GM12865 (cell line): ENCODE measurements around the gene BAHCC1.

ENCODE experiments used
- DNase-seq: peaks from one replicate; pipeline ENCODE4 v3.0.0; 2010; ENCODE audit warnings: low read depth
- H3K4me3 ChIP-seq: 2 replicates; pipeline ENCODE4 v1.5.1; 2011; ENCODE audit warnings: mild to moderate bottlenecking, low read depth, low read length, control low read depth
- TF ChIP-seq, protein P1 (sequence below): IDR thresholded peaks from 2 replicates; pipeline ENCODE4 v1.5.1; 2011; ENCODE audit warnings: low read length, control low read depth, low read depth, inconsistent platforms; ENCODE audit not compliant: insufficient read depth; ENCODE audit errors: missing control alignments

The BAHCC1 gene

DNA sequence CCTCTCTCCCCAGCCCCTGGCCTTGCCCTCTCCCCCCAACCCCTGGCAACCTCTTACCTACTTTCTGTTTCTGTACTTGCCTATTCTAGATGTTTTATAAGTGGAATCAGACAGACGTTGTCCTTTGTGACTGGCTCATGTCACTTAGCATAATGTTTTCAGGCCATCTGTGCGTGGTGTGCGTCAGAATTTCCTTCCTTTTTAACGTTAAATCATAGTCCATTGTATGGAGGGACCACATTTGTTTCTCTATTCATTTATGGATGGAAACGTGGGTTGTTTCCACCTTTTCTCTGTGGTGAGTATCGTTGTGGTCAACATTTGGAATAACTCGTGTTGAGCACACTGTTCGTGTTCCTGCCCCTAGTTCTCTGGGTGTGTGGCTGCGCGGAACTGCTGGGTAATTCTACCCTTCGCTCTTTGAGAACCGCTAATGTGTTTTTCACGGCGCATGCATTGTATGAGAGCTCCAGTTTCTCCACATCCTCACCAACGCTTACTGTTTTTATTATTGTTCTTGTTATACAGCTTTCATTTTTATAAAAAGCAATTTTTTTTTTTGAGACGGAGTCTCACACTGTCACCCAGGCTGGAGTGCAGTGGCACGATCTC lies 91.0 kb downstream of the BAHCC1 start:
- TF ChIP-seq, protein P1, sequence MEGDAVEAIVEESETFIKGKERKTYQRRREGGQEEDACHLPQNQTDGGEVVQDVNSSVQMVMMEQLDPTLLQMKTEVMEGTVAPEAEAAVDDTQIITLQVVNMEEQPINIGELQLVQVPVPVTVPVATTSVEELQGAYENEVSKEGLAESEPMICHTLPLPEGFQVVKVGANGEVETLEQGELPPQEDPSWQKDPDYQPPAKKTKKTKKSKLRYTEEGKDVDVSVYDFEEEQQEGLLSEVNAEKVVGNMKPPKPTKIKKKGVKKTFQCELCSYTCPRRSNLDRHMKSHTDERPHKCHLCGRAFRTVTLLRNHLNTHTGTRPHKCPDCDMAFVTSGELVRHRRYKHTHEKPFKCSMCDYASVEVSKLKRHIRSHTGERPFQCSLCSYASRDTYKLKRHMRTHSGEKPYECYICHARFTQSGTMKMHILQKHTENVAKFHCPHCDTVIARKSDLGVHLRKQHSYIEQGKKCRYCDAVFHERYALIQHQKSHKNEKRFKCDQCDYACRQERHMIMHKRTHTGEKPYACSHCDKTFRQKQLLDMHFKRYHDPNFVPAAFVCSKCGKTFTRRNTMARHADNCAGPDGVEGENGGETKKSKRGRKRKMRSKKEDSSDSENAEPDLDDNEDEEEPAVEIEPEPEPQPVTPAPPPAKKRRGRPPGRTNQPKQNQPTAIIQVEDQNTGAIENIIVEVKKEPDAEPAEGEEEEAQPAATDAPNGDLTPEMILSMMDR: no peak
- DNase-seq: no peak
- H3K4me3 ChIP-seq: no peak overlapping the region

DNA sequence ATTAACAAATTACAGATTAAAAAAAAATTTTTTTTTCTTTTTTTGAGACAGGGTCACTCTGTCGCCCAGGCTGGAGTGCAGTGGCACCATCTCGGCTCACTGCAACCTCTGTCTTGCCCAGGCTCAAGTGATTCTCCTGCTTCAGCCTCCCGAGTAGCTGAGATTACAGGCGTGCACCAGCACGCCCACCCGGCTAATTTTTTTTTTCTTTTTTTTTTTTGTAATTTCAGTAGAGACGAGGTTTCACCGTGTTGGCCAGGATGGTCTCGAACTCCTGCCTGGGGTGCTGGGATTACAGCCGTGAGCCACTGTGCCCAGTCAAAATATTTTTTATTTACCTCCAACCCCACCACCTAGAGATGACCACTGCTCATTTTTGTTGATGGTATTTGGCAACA lies 91.8 kb downstream of the BAHCC1 start:
- TF ChIP-seq, protein P1: no peak
- H3K4me3 ChIP-seq: no peak overlapping the region
- no peak for DNase-seq

DNA sequence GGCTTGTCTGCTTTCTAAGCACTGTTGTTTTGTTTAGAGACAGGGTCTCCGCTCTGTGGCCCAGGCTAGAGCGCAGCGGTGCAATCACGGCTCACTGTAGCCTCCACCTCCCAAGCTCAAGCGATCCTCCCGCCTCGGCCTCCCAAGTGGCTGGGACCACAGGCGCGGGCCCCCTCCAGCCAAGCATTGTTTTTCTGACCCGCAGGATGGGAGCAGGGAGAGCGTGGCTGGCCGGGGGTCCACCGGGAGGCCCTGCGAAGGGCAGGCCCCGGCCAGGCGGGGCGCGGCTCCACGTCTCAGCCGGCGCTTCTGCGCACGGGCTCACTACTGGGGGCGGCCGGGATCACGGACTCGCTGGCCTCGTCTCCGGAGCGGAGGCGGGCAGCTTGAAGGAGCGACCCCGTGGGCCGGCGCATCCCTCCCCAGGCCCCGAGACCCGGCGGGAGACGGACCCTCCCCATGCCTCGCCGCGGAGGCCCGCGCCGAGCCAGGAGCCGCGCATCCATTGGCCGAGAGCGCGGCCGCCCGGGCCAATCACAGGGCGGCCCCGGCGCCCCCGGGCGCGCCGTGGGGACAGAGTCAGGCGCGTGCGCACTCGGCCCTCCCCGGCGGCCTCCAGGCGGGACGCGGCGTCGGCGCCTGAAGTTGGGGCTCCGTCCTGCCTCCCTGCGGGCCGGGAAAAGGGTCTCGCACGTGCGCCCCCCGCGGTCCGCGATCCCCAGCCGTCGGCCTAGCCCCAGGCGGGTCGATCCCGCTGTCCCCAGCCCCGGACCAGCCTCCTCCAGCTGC lies 92.4 kb downstream of the BAHCC1 start:
- peak overlapping the region; percentile 83 for H3K4me3 ChIP-seq
- TF ChIP-seq, protein P1: no peak
- DNase-seq: peak; percentile 84

DNA sequence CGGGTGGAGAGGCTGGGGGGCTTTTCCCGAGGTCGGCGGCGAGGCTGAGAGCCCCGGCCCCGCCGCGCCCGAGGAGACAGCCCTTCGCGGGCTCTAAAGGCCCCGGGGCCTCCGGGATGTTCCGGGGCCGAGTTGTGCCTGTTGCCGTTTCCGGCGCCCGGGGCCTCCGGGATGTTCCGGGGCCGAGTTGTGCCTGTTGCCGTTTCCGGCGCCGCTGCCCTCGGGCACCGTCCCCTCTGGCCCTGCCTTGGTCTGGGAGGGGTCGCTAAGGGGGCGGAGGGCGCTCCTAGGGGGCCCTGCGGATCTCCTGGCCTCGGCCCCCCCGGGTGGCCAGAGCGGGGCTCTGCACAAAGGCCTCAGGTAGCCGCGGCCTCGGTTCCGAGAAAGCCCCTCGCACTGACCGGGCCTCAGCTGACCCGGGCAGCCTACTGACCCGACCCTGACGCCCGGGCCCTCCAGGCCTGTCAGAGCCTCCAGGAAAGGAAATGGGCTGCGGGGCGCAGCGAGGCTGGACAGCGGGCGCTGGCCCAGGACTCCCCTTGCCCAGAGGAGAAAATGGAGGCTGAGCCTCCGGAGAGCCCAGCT lies 93.1 kb downstream of the BAHCC1 start:
- H3K4me3 ChIP-seq: peak overlapping the region; percentile 83
- TF ChIP-seq, protein P1: no peak
- DNase-seq: peak; percentile 35

DNA sequence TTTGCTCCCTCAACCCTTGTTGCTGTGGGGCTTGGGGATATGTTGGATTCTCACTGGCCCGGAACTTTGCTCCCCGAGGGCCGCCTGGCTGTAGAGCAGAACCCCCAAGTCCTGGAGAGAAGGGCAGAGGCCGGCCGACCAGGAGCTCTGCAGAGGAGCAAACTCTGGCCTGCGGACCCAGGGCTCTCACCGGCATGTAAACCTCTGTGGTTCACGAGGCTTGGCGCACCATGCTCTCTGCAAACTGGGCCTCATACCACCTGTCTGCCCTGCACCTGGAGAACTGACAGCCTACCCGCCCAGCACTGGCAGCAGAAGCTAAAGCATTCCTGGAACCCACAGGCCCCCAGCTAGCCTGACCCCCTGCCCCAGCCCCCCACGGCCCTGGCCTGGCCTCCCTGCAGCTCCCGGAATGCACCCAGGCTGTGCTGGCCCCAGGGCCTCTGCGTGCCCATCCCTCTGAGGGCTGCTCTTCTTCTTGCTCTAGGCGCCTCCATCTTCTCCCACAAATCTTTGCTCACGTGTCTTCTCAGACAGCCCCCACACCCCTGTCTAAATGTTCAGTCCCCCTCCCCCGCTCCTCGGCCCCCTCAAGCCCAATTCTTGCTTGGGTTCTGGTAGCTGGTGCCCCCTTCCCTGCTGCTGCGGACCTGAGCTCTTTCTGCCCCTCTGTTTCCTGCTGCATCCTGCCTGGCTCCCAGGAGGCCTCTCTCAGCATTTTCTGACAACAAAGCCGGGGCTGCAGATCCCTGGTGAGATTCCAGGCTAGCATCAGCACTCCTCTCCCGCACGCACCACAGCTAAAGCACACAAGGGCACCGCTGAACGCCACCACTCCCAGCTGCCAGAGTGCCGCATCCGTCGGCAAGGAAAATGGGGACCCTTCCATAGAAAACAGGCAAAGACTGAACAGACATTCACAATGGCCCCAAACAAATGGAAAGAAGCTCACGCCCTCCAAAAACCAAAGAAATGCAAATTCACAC lies 94.0 kb downstream of the BAHCC1 start:
- no peak overlapping the region for H3K4me3 ChIP-seq
- TF ChIP-seq, protein P1: no peak
- DNase-seq: no peak

DNA sequence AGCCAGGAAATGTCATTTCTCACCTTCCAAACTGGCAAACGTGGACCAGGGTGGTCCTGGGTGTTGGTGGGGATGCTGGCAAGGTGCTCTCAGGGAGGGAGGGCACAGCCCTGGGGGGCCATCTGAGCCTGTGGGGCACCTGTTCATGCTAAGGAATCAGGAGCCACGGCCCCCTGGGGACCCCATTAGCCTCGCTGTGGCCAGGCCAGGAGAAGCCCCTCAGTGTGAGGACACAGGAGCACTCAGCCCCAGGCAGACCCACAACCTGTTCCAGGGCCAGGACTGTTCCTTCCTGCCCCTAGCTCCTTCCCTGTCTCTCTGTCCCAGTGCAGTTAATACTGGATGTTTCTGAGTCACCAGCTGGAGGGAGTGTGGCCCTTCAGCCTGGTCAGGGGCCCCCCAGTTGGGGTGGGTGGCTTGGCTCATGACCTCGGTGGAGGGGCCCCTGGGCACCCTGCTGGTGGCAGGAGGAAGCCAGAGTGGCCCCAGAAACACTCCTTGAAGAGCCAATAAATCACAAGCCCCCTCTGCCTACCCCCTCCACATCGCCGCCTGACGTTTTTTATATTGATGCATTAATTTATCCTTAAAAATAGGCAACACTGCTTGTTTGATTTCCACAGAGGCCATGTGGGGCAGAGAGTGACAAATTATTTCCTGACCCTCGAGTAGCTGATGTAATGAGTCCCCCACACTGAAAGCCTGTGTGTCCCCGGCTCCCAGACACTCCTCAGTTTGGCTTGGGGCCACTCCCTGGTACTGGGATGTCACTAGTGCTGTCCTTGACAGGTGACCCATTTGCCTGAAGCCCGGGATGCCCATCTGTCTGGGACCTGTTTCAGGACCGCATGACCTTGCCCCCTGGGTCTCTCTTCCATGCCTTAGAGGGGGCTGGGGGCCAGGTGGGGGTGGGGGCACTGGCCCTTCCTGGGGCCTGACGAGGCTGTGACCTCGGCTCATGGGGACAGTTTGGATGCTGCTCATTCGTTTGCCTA lies 95.0 kb downstream of the BAHCC1 start:
- no peak overlapping the region for H3K4me3 ChIP-seq
- DNase-seq: no peak
- TF ChIP-seq, protein P1: no peak
